ENCODE data around the gene ZNF697.

GRCh38 chr1:119647228-119647733 is 785 bp downstream of the ZNF697 start:
- TF ChIP-seq, protein P1, sequence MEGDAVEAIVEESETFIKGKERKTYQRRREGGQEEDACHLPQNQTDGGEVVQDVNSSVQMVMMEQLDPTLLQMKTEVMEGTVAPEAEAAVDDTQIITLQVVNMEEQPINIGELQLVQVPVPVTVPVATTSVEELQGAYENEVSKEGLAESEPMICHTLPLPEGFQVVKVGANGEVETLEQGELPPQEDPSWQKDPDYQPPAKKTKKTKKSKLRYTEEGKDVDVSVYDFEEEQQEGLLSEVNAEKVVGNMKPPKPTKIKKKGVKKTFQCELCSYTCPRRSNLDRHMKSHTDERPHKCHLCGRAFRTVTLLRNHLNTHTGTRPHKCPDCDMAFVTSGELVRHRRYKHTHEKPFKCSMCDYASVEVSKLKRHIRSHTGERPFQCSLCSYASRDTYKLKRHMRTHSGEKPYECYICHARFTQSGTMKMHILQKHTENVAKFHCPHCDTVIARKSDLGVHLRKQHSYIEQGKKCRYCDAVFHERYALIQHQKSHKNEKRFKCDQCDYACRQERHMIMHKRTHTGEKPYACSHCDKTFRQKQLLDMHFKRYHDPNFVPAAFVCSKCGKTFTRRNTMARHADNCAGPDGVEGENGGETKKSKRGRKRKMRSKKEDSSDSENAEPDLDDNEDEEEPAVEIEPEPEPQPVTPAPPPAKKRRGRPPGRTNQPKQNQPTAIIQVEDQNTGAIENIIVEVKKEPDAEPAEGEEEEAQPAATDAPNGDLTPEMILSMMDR (IDR thresholded peaks at IDR 0.05) = no peak
- no peak for TF ChIP-seq POLR2AphosphoS5 (IDR thresholded peaks at IDR 0.05; ENCODE audit: low read depth, low read length)

Data from Panc1 (cell line).